ENCODE measurements around the gene TMEM120B.

The TMEM120B gene

DNA sequence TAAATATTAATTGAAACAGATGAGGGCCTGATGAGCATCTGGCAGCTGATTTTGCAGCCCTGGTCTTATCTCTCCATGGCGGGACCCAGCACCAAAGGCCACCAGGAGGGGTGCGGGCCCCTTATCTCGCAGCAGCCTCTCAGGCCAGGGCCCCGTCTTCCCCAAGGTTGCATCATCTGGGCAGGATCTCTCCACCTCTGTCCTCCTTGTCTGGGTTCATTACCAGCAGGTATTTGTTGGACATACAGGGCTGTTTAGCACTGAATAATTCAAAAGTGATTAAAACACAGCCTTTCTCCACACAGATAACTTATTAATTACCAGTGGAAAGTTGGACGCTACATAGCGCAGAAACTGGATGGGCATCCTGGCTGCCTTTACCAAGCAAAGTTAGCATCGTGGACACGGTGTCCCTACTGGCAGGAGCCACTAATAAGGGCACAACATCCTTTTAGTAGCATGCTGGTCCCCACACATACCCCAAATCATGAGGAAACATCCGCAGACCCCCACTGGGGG is 25.8 kb downstream of the TMEM120B start:
- no peaks in the 10 kb centered on the region for H3K9me3 ChIP-seq (ENCODE audit: control insufficient read depth, insufficient read depth, low read depth, low read length)
- H3K4me3 ChIP-seq (ENCODE audit: low read depth, low read length): no peak overlapping the region
- TF ChIP-seq ZNF473 (tag by site-specific recombination; IDR thresholded peaks at IDR 0.05) (no peak), ZNF843 (tag by site-specific recombination; IDR thresholded peaks at IDR 0.05) (no peak), ZNF664 (tag by site-specific recombination; IDR thresholded peaks at IDR 0.05) (no peak), ZNF792 (tag by site-specific recombination; IDR thresholded peaks at IDR 0.05) (no peak), ZNF501 (tag by site-specific recombination; IDR thresholded peaks at IDR 0.05) (no peak)
- TF ChIP-seq, protein P1, sequence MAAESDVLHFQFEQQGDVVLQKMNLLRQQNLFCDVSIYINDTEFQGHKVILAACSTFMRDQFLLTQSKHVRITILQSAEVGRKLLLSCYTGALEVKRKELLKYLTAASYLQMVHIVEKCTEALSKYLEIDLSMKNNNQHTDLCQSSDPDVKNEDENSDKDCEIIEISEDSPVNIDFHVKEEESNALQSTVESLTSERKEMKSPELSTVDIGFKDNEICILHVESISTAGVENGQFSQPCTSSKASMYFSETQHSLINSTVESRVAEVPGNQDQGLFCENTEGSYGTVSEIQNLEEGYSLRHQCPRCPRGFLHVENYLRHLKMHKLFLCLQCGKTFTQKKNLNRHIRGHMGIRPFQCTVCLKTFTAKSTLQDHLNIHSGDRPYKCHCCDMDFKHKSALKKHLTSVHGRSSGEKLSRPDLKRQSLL (tag by site-specific recombination; IDR thresholded peaks at IDR 0.05): no peak
- TF ChIP-seq, protein P2, sequence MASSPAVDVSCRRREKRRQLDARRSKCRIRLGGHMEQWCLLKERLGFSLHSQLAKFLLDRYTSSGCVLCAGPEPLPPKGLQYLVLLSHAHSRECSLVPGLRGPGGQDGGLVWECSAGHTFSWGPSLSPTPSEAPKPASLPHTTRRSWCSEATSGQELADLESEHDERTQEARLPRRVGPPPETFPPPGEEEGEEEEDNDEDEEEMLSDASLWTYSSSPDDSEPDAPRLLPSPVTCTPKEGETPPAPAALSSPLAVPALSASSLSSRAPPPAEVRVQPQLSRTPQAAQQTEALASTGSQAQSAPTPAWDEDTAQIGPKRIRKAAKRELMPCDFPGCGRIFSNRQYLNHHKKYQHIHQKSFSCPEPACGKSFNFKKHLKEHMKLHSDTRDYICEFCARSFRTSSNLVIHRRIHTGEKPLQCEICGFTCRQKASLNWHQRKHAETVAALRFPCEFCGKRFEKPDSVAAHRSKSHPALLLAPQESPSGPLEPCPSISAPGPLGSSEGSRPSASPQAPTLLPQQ (tag by site-specific recombination; IDR thresholded peaks at IDR 0.05): no peak
- H3K27ac ChIP-seq (ENCODE audit: extremely low read depth, low read depth, low read length): no peak overlapping the region
- ChIA-PET POLR2A (interaction anchor here (0.6 to 0.7 kb wide), 2 partner anchors 9 to 18 kb away, joined by 3 to 5 read pairs; no protein-coding TSS in a partner anchor), CTCF (no interaction called here)
- H3K36me3 ChIP-seq (ENCODE audit: control insufficient read depth in 2 of 2, insufficient read depth in 1 of 2, low read length in 2 of 2): no peaks in the 10 kb centered on the region; a peak in 1 of 3 replicates
- peaks cover 4% of the 10 kb centered on the region; the same call in 1 of the 2 replicates for H3K4me1 ChIP-seq (ENCODE audit: control insufficient read depth, insufficient read depth, low read length)

DNA sequence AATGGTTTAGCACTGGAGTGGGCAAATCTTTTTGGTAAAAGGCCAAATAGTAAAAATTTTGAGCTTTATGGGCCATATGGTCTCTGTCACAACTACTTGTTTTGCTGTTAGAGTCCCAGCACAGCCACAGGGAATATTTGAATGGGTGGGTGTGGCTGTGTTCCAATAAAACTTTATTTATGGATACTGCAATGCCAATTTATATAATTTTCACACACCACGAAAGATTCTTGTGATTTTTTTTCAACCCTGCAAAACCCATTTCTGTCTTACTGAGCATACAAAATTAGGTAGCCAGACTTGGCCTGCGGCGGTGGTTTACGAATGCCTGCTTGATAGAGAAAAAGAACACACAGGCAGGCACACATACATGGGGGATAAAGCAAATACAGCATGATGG is 28.3 kb downstream of the TMEM120B start:
- Histone ChIP-seq H3K9me3 (ENCODE audit: control insufficient read depth, insufficient read depth, low read depth, low read length) (no peaks in the 10 kb centered on the region), H3K4me1 (ENCODE audit: control insufficient read depth, insufficient read depth, low read length) (peaks cover 4% of the 10 kb centered on the region; the same call in 1 of the 2 replicates), H3K27ac (ENCODE audit: extremely low read depth, low read depth, low read length) (no peak overlapping the region), H3K4me3 (ENCODE audit: low read depth, low read length) (no peak overlapping the region), H3K36me3 (ENCODE audit: control insufficient read depth in 2 of 2, insufficient read depth in 1 of 2, low read length in 2 of 2) (peaks cover 0 to 5% of the 10 kb centered on the region in 2 experiments; a peak in 2 of 3 replicates)
- peak; percentile 41; the same call in 1 of the 2 replicates for TF ChIP-seq KLF16 (tag by site-specific recombination; IDR thresholded peaks at IDR 0.05)
- peak; percentile 69 for TF ChIP-seq KLF9 (tag by site-specific recombination; IDR thresholded peaks at IDR 0.05; ENCODE audit: low read depth)
- TF ChIP-seq ZNF449 (tag by site-specific recombination; IDR thresholded peaks at IDR 0.05): no peak
- TF ChIP-seq ZNF341 (tag by site-specific recombination; IDR thresholded peaks at IDR 0.05; ENCODE audit: low read depth): peak; percentile 63
- no peak for TF ChIP-seq ZBTB20 (tag by site-specific recombination; IDR thresholded peaks at IDR 0.05)
- 0 out of 2 replicates have a peak, but pooled peaks have one; percentile 21 for TF ChIP-seq ZSCAN30 (tag by site-specific recombination; IDR thresholded peaks at IDR 0.05)
- TF ChIP-seq ZNF335 (tag by site-specific recombination; conservative IDR thresholded peaks at IDR 0.05): 0 out of 2 replicates have a peak, but pooled peaks have one; percentile 24
- TF ChIP-seq KLF1 (tag by site-specific recombination; IDR thresholded peaks at IDR 0.05): peak; percentile 78
- 0 out of 2 replicates have a peak, but pooled peaks have one; percentile 52 for TF ChIP-seq KLF7 (tag by site-specific recombination; IDR thresholded peaks at IDR 0.05; ENCODE audit: borderline replicate concordance)
- TF ChIP-seq GLI2 (tag by site-specific recombination; IDR thresholded peaks at IDR 0.05; ENCODE audit: borderline replicate concordance, low read depth): no peak
- no peak for TF ChIP-seq ZNF561 (tag by site-specific recombination; IDR thresholded peaks at IDR 0.05; ENCODE audit: borderline replicate concordance)
- no peak for TF ChIP-seq MEIS1 (CRISPR knock-in tag; IDR thresholded peaks at IDR 0.05; ENCODE audit: borderline replicate concordance)
- no peak for TF ChIP-seq ZSCAN23 (tag by site-specific recombination; IDR thresholded peaks at IDR 0.05)
- TF ChIP-seq KLF10 (tag by site-specific recombination; IDR thresholded peaks at IDR 0.05): peak; percentile 93
- TF ChIP-seq ZNF146 (tag by site-specific recombination; IDR thresholded peaks at IDR 0.05): no peak
- peak; percentile 93 for TF ChIP-seq PRDM6 (tag by site-specific recombination; IDR thresholded peaks at IDR 0.05)
- CTCF ChIA-PET: interaction anchor here (0.5 to 2.3 kb wide), 6 partner anchors 21 to 242 kb away, joined by 3 to 10 read pairs (median 4); no protein-coding TSS in a partner anchor
- POLR2A ChIA-PET: no interaction called here

All from HEK293 (cell line).